HEK293 (cell line): ENCODE results near the gene FAM174B.

Experiments used
- CTCF ChIA-PET: fragments of 350-600 bp; formaldehyde crosslinking; extraction: SDS; loops from one replicate; lab custom pipeline; 2021; ENCODE audit warnings: antibody characterized with exemption; lab: Yijun Ruan, JAX
- POLR2A ChIA-PET: fragments of 300-600 bp; formaldehyde crosslinking; extraction: SDS; loops from one replicate; lab custom pipeline; 2020; ENCODE audit warnings: antibody characterized with exemption, inconsistent platforms; lab: Yijun Ruan, JAX
- H3K27ac ChIP-seq: fragments of 200-500 bp; sonication (Bioruptor generic); 2 replicates; pipeline ENCODE4 v1.5.1; 2014; ENCODE audit warnings: low read depth, low read length, control low read depth, inconsistent platforms; ENCODE audit errors: extremely low read depth
- H3K36me3 ChIP-seq, 2 experiments: fragments of 200-500 bp in 1 of 2; sonication (Bioruptor generic) in 1 of 2; 1 replicate in 1 of 2; 2 replicates in 1 of 2; pipeline ENCODE4 v1.5.1; 2014 to 2017; ENCODE audit warnings: inconsistent platforms in 2 of 2, low read length in 2 of 2; ENCODE audit not compliant: control insufficient read depth in 2 of 2, insufficient read depth in 1 of 2
- H3K4me1 ChIP-seq: fragments of 200-500 bp; sonication (Bioruptor generic); 2 replicates; pipeline ENCODE4 v1.5.1; 2014; ENCODE audit warnings: mild to moderate bottlenecking, low read length, inconsistent platforms; ENCODE audit not compliant: control insufficient read depth, insufficient read depth
- H3K4me3 ChIP-seq: 2 replicates; pipeline ENCODE4 v1.5.1; 2011; ENCODE audit warnings: low read depth, mild to moderate bottlenecking, control low read depth, low read length, moderate library complexity
- H3K9me3 ChIP-seq: fragments of 200-500 bp; sonication (Bioruptor generic); 2 replicates; pipeline ENCODE4 v1.5.1; 2014; ENCODE audit warnings: low read depth, low read length, inconsistent platforms; ENCODE audit not compliant: control insufficient read depth, insufficient read depth
- CTCF ChIP-seq: fragments of 450-650 bp; formaldehyde crosslinking; IDR thresholded peaks from 2 replicates; pipeline ENCODE4 v1.5.1; 2016; ENCODE audit warnings: missing biosample characterization, missing genetic modification characterization
- KLF7 ChIP-seq: fragments of 450-650 bp; formaldehyde crosslinking; IDR thresholded peaks from 2 replicates; pipeline ENCODE4 v1.5.1; 2016; ENCODE audit warnings: missing biosample characterization, missing genetic modification characterization, borderline replicate concordance
- SCRT2 ChIP-seq: fragments of 450-650 bp; formaldehyde crosslinking; IDR thresholded peaks from 2 replicates; pipeline ENCODE4 v1.5.1; 2016; ENCODE audit warnings: missing biosample characterization, missing genetic modification characterization
- TCF7L2 ChIP-seq: IDR thresholded peaks from 2 replicates; pipeline ENCODE4 v1.6.1; 2011; ENCODE audit warnings: low read depth, mild to moderate bottlenecking, inconsistent platforms, low read length, moderate library complexity, borderline replicate concordance
- ZBTB11 ChIP-seq: fragments of 450-650 bp; formaldehyde crosslinking; conservative IDR thresholded peaks from 2 replicates; pipeline ENCODE4 v1.5.1; 2016; ENCODE audit warnings: low read depth, missing biosample characterization, missing genetic modification characterization
- ZBTB21 ChIP-seq: fragments of 450-650 bp; formaldehyde crosslinking; IDR thresholded peaks from 2 replicates; pipeline ENCODE4 v1.5.1; 2017; ENCODE audit warnings: missing biosample characterization, missing genetic modification characterization
- ZFP69B ChIP-seq: fragments of 450-650 bp; formaldehyde crosslinking; IDR thresholded peaks from 2 replicates; pipeline ENCODE4 v1.5.1; 2016; ENCODE audit warnings: missing biosample characterization, missing genetic modification characterization
- ZNF121 ChIP-seq: fragments of 450-650 bp; formaldehyde crosslinking; IDR thresholded peaks from 2 replicates; pipeline ENCODE4 v1.5.1; 2016; ENCODE audit warnings: missing biosample characterization, missing genetic modification characterization
- ZNF140 ChIP-seq: fragments of 450-650 bp; formaldehyde crosslinking; IDR thresholded peaks from 2 replicates; pipeline ENCODE4 v1.5.1; 2016; ENCODE audit warnings: missing biosample characterization, missing genetic modification characterization
- ZNF292 ChIP-seq: fragments of 450-650 bp; formaldehyde crosslinking; IDR thresholded peaks from 2 replicates; pipeline ENCODE4 v1.5.1; 2016; ENCODE audit warnings: low read depth, missing biosample characterization, missing genetic modification characterization, borderline replicate concordance
- ZNF398 ChIP-seq: fragments of 450-650 bp; formaldehyde crosslinking; IDR thresholded peaks from 2 replicates; pipeline ENCODE4 v1.5.1; 2017; ENCODE audit warnings: missing biosample characterization, missing genetic modification characterization
- ZNF416 ChIP-seq: fragments of 450-650 bp; formaldehyde crosslinking; IDR thresholded peaks from 2 replicates; pipeline ENCODE4 v1.5.1; 2016; ENCODE audit warnings: missing biosample characterization, missing genetic modification characterization
- ZNF433 ChIP-seq: fragments of 450-650 bp; formaldehyde crosslinking; IDR thresholded peaks from 2 replicates; pipeline ENCODE4 v1.5.1; 2016; ENCODE audit warnings: missing biosample characterization, missing genetic modification characterization, low read depth
- ZNF571 ChIP-seq: fragments of 450-650 bp; formaldehyde crosslinking; IDR thresholded peaks from 2 replicates; pipeline ENCODE4 v1.5.0; 2017; ENCODE audit warnings: missing biosample characterization, missing genetic modification characterization
- ZNF585B ChIP-seq: fragments of 450-650 bp; formaldehyde crosslinking; IDR thresholded peaks from 2 replicates; pipeline ENCODE4 v1.5.1; 2016; ENCODE audit warnings: missing biosample characterization, missing genetic modification characterization
- ZNF610 ChIP-seq: fragments of 450-650 bp; formaldehyde crosslinking; IDR thresholded peaks from 2 replicates; pipeline ENCODE4 v1.5.1; 2016; ENCODE audit warnings: missing biosample characterization, missing genetic modification characterization, borderline replicate concordance
- ZNF692 ChIP-seq: fragments of 450-650 bp; formaldehyde crosslinking; IDR thresholded peaks from 2 replicates; pipeline ENCODE4 v1.5.1; 2016; ENCODE audit warnings: missing biosample characterization, missing genetic modification characterization
- ZNF701 ChIP-seq: fragments of 450-650 bp; formaldehyde crosslinking; IDR thresholded peaks from 2 replicates; pipeline ENCODE4 v1.5.1; 2016; ENCODE audit warnings: missing biosample characterization, missing genetic modification characterization

FAM174B gene

GRCh38 chr15:92636401-92636907 is 19.1 kb downstream of the FAM174B start (continued):
- no peak for TF ChIP-seq TCF7L2
- no peak for TF ChIP-seq ZNF433 (tag by site-specific recombination)
- TF ChIP-seq ZNF140 (tag by site-specific recombination): no peak
- no peak for TF ChIP-seq ZFP69B (tag by site-specific recombination)
- TF ChIP-seq CTCF (tag by site-specific recombination): no peak
- TF ChIP-seq, all 188 proteins: peak for 0

GRCh38 chr15:92634671-92635201 is 20.8 kb downstream of the FAM174B start:
- H3K4me3 ChIP-seq: no peak overlapping the region
- H3K36me3 ChIP-seq: peaks cover 0 to 3% of the 10 kb centered on the region in 2 experiments; a peak in 1 of 3 replicates
- no peaks in the 10 kb centered on the region for H3K9me3 ChIP-seq
- no peak overlapping the region for H3K27ac ChIP-seq
- peaks cover 19% of the 10 kb centered on the region for H3K4me1 ChIP-seq
- ChIA-PET CTCF (interaction anchor here (1.3 kb wide), 1 partner anchor 80 kb away, joined by 4 read pairs; no protein-coding TSS in a partner anchor), POLR2A (no interaction called here)
- no peak for TF ChIP-seq ZNF416
- no peak for TF ChIP-seq ZBTB11
- TF ChIP-seq ZNF571 (tag by site-specific recombination): no peak
- TF ChIP-seq ZNF292: no peak
- TF ChIP-seq ZNF140 (tag by site-specific recombination): no peak
- no peak for TF ChIP-seq ZBTB21 (tag by site-specific recombination)
- no peak for TF ChIP-seq SCRT2 (tag by site-specific recombination)
- no peak for TF ChIP-seq ZNF585B
- no peak for TF ChIP-seq ZNF692
- TF ChIP-seq ZNF121: no peak
- no peak for TF ChIP-seq ZNF701 (tag by site-specific recombination)
- TF ChIP-seq ZNF398: no peak
- TF ChIP-seq ZNF610 (tag by site-specific recombination): no peak
- no peak for TF ChIP-seq KLF7
